Endothelial cell of umbilical vein (primary cell): ENCODE data around the gene SDK2. TPM values are rescaled to one million over a fixed set of nuclear protein-coding genes. Genes with fewer than 3 reads are reported as not detected.

Experiments used
- BruUV-seq: library from RNA; stranded (reverse); fragments of 400-500 nt; replicated peaks from 2 replicates; lab custom pipeline; 2021; lab: Mats Ljungman, UMichigan
- CTCF ChIA-PET: fragments of 300-600, 350-600 bp; sonication (Branson Sonifier 250); formaldehyde crosslinking; loops from one replicate; lab custom pipeline; 2021; ENCODE audit warnings: antibody characterized with exemption, inconsistent platforms; lab: Charles Lee
- POLR2A ChIA-PET: fragments of 300-600, 350-600 bp; sonication (Branson Sonifier 250); formaldehyde crosslinking; loops from one replicate; lab custom pipeline; 2021; ENCODE audit warnings: antibody characterized with exemption, inconsistent platforms; lab: Charles Lee
- DNase-seq: peaks from one replicate; pipeline ENCODE4 v3.0.0-alpha.2; 2011; ENCODE audit warnings: low read depth, low spot score
- FAIRE-seq: peaks from 2 replicates; lab custom pipeline; 2011; peaks lifted over from hg19 to GRCh38; lab: Jason Lieb, UNC
- H2AFZ ChIP-seq: 2 replicates; pipeline ENCODE4 v1.6.0; 2012; ENCODE audit warnings: low read depth, low read length, control low read depth, inconsistent platforms
- H3K27ac ChIP-seq: 2 replicates; pipeline ENCODE4 v1.5.1; 2011; ENCODE audit warnings: low read depth, mild to moderate bottlenecking, control low read depth, low read length, moderate library complexity; ENCODE audit not compliant: insufficient read depth
- H3K27me3 ChIP-seq, 2 experiments: 2 replicates each; pipeline versions ENCODE4 v1.6.0 to v1.6.1; 2011; ENCODE audit warnings: low read length in 2 of 2, mixed read lengths in 1 of 2; ENCODE audit not compliant: control insufficient read depth in 2 of 2, insufficient read depth in 2 of 2
- H3K36me3 ChIP-seq, 2 experiments: 2 replicates in 1 of 2; 3 replicates in 1 of 2; pipeline ENCODE4 v1.5.1; 2011; ENCODE audit warnings: low read length in 2 of 2, mild to moderate bottlenecking in 1 of 2, moderate library complexity in 1 of 2; ENCODE audit not compliant: control insufficient read depth in 2 of 2, insufficient read depth in 2 of 2; ENCODE audit errors: extremely low read depth in 1 of 2
- H3K4me1 ChIP-seq: 3 replicates; pipeline ENCODE4 v1.5.1; 2011; ENCODE audit warnings: mild to moderate bottlenecking, low read length; ENCODE audit not compliant: control insufficient read depth, insufficient read depth; ENCODE audit errors: extremely low read depth
- H3K4me2 ChIP-seq: 2 replicates; pipeline ENCODE4 v1.6.1; 2011; ENCODE audit warnings: low read length, control low read depth, mixed read lengths; ENCODE audit not compliant: insufficient read depth
- H3K4me3 ChIP-seq, 3 experiments: fragments of 200-600 bp in 1 of 3; sonication (generic), shearing (Covaris generic) in 1 of 3; replicated peaks in 1 of 3; 2 replicates each; pipeline ENCODE4 v1.5.1; 2011 to 2016; ENCODE audit warnings: control low read depth in 3 of 3, low read length in 3 of 3, mild to moderate bottlenecking in 2 of 3, inconsistent platforms in 1 of 3, low read depth in 1 of 3, moderate library complexity in 1 of 3; ENCODE audit not compliant: insufficient read depth in 1 of 3
- H3K79me2 ChIP-seq: 2 replicates; pipeline ENCODE4 v1.6.0; 2012; ENCODE audit warnings: low read length, inconsistent platforms; ENCODE audit not compliant: control insufficient read depth, insufficient read depth
- H3K9ac ChIP-seq: replicated peaks from 2 replicates; pipeline ENCODE3; 2011; ENCODE audit warnings: low read length, control low read depth; ENCODE audit not compliant: insufficient read depth; ENCODE audit errors: extremely low read depth
- H3K9me1 ChIP-seq: replicated peaks from 3 replicates; pipeline ENCODE4 v1.6.0; 2011; ENCODE audit warnings: mild to moderate bottlenecking, low read length; ENCODE audit not compliant: control insufficient read depth, insufficient read depth; ENCODE audit errors: extremely low read depth
- H3K9me3 ChIP-seq: replicated peaks from 2 replicates; pipeline ENCODE4 v1.5.1; 2012; ENCODE audit warnings: low read length, inconsistent platforms; ENCODE audit not compliant: control insufficient read depth, insufficient read depth
- H4K20me1 ChIP-seq: replicated peaks from 2 replicates; pipeline ENCODE3; 2011; ENCODE audit warnings: mild to moderate bottlenecking, low read length; ENCODE audit not compliant: control insufficient read depth, insufficient read depth; ENCODE audit errors: extremely low read depth
- CTCF ChIP-seq, 2 donors: IDR thresholded peaks; 1 replicate in 1 of 2; 2 replicates in 1 of 2; pipeline ENCODE4 v1.5.1; 2011; ENCODE audit warnings: low read length in 2 of 2, mild to moderate bottlenecking in 2 of 2, moderate library complexity in 2 of 2, control low read depth in 1 of 2, inconsistent platforms in 1 of 2, low read depth in 1 of 2; ENCODE audit not compliant: insufficient read depth in 1 of 2; ENCODE audit errors: extremely low read depth in 1 of 2
- EZH2 ChIP-seq: IDR thresholded peaks from 2 replicates; pipeline ENCODE4 v1.6.1; 2012; ENCODE audit warnings: borderline replicate concordance, low read depth, mild to moderate bottlenecking, moderate library complexity, low read length, inconsistent platforms; ENCODE audit not compliant: severe bottlenecking
- FOS ChIP-seq: IDR thresholded peaks from 2 replicates; pipeline ENCODE4 v1.6.1; 2011; ENCODE audit warnings: mild to moderate bottlenecking, low read length, moderate library complexity, borderline replicate concordance; ENCODE audit not compliant: insufficient read depth
- GATA2 ChIP-seq: IDR thresholded peaks from 2 replicates; pipeline ENCODE4 v1.7.0; 2011; ENCODE audit warnings: low read depth, mild to moderate bottlenecking, moderate library complexity, mixed read lengths, low read length; ENCODE audit not compliant: insufficient read length, insufficient read depth
- JUN ChIP-seq: IDR thresholded peaks from 2 replicates; pipeline ENCODE4 v1.6.1; 2011; ENCODE audit warnings: borderline replicate concordance, low read depth; ENCODE audit not compliant: insufficient read length, insufficient read depth
- MYC ChIP-seq: IDR thresholded peaks from one replicate; pipeline ENCODE4 v1.6.1; 2011; ENCODE audit warnings: mild to moderate bottlenecking, low read depth, low read length
- POLR2A ChIP-seq: IDR thresholded peaks from 2 replicates; pipeline ENCODE4 v1.6.1; 2012; ENCODE audit warnings: low read depth, mild to moderate bottlenecking, control low read depth, low read length
- POLR2AphosphoS5 ChIP-seq: IDR thresholded peaks from 2 replicates; pipeline ENCODE4 v1.6.1; 2012; ENCODE audit warnings: low read depth, mild to moderate bottlenecking, control low read depth, low read length, moderate library complexity; ENCODE audit not compliant: insufficient read depth
- dilution Hi-C: fragments of 300-500 bp; cut with MboI; formaldehyde crosslinking; loops from one replicate; pipeline ENCODE4 v1.15.0; 2019; ENCODE audit warnings: low sequenced_read_pairs; ENCODE audit not compliant: extremely low pct_ligation_motif_present
- intact Hi-C: fragments of 100-400 bp; cut with micrococcal nuclease; formaldehyde crosslinking; loops from one replicate; pipeline ENCODE4 v1.10.0; 2022
- polyA plus RNA-seq, 4 experiments: library from polyadenylated mRNA; depleted of rRNA in 3 of 4; stranded (reverse) in 3 of 4; unstranded in 1 of 4; fragments of >200 nt; gene quantifications; 2 replicates each; pipeline versions ENCODE4 v1.2.1 to v1.2.3, GENCODE V29; 2011 to 2012; ENCODE audit warnings: missing spikeins in 1 of 4
- total RNA-seq: library from RNA; stranded (reverse); gene quantifications from 2 replicates; pipeline ENCODE4 v1.2.3, GENCODE V29; 2021
- TF ChIP-seq, protein P1 (sequence below): IDR thresholded peaks from 2 replicates; pipeline ENCODE4 v1.6.1; 2011; ENCODE audit not compliant: insufficient read depth, insufficient read length

Gene SDK2
- total and polyA plus RNA-seq, 2 donors (not counting 3 experiments of a cell fraction or from before 2014, with no cell fraction given): not detected

GRCh38 chr17:73364155-73364522, 280.1 kb downstream of the SDK2 start:
- H3K79me2 ChIP-seq: no peaks in the 10 kb centered on the region
- ChIA-PET CTCF (interaction anchor here (0.7 to 1.6 kb wide), 3 partner anchors 167 to 835 kb away, joined by 3 to 4 read pairs (median 3); no protein-coding TSS in a partner anchor), POLR2A (no interaction called here)
- FAIRE-seq: no peak
- no TSS peak for BruUV-seq
- no peak for DNase-seq
- no peak overlapping the region for H3K27ac ChIP-seq
- dilution Hi-C loops: no loop called here
- no peaks in the 10 kb centered on the region for H4K20me1 ChIP-seq
- H3K9ac ChIP-seq: no peak overlapping the region
- no peak overlapping the region for H3K4me3 ChIP-seq
- no peaks in the 10 kb centered on the region for H3K9me3 ChIP-seq
- H3K36me3 ChIP-seq: no peaks in the 10 kb centered on the region
- no peak overlapping the region for H3K4me2 ChIP-seq
- no peaks in the 10 kb centered on the region for H3K9me1 ChIP-seq
- H2AFZ ChIP-seq: no peak overlapping the region
- TF ChIP-seq CTCF (IDR thresholded peaks at IDR 0.05; ENCODE audit: extremely low read depth in 1 of 2, insufficient read depth in 1 of 2, low read depth in 1 of 2, low read length in 2 of 2) (no peak), GATA2 (no peak), POLR2A (no peak), FOS (no peak), POLR2AphosphoS5 (no peak), EZH2 (no peak), MYC (no peak), JUN (no peak)
- TF ChIP-seq, protein P1, sequence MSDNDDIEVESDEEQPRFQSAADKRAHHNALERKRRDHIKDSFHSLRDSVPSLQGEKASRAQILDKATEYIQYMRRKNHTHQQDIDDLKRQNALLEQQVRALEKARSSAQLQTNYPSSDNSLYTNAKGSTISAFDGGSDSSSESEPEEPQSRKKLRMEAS: no peak
- intact Hi-C loops: no loop called here
- no peaks in the 10 kb centered on the region for H3K27me3 ChIP-seq
- H3K4me1 ChIP-seq: no peaks in the 10 kb centered on the region
